GM12878 (cell line): ENCODE data around the gene ACTL8.

Experiments
- CTCF ChIP-seq, 3 experiments: IDR thresholded peaks in 2 of 3; conservative IDR thresholded peaks in 1 of 3; 2 replicates each; pipeline ENCODE4 v1.5.1; 2011; ENCODE audit warnings: low read depth in 3 of 3, low read length in 3 of 3, mild to moderate bottlenecking in 3 of 3, control low read depth in 2 of 3, moderate library complexity in 2 of 3, inconsistent platforms in 1 of 3, mixed read lengths in 1 of 3; ENCODE audit not compliant: control insufficient read depth in 2 of 3, insufficient read depth in 1 of 3; ENCODE audit errors: extremely low read depth in 1 of 3
- IRF5 ChIP-seq: fragments of 450-650 bp; IDR thresholded peaks from 2 replicates; pipeline ENCODE4 v1.6.1; 2017; ENCODE audit warnings: borderline replicate concordance
- MLLT1 ChIP-seq: fragments of 450-650 bp; IDR thresholded peaks from 2 replicates; pipeline ENCODE4 v1.6.1; 2016; ENCODE audit warnings: mild to moderate bottlenecking
- NFIC ChIP-seq: IDR thresholded peaks from 2 replicates; pipeline ENCODE4 v1.6.1; 2012; ENCODE audit warnings: low read depth, mild to moderate bottlenecking, inconsistent platforms, low read length, moderate library complexity
- PML ChIP-seq: IDR thresholded peaks from 2 replicates; pipeline ENCODE4 v1.6.1; 2012; ENCODE audit warnings: low read length, inconsistent platforms
- POLR2AphosphoS5 ChIP-seq: IDR thresholded peaks from 2 replicates; pipeline ENCODE4 v1.6.1; 2011; ENCODE audit warnings: mild to moderate bottlenecking, low read length, inconsistent platforms
- SP1 ChIP-seq: IDR thresholded peaks from one replicate; pipeline ENCODE4 v1.6.1; 2011; ENCODE audit warnings: low read depth, low read length
- SUZ12 ChIP-seq: fragments of 200-600 bp; sonication (generic); IDR thresholded peaks from one replicate; pipeline ENCODE4 v1.6.1; 2018; ENCODE audit warnings: antibody characterized with exemption, mild to moderate bottlenecking; ENCODE audit not compliant: unreplicated experiment
- TAF1 ChIP-seq: IDR thresholded peaks from 2 replicates; pipeline ENCODE4 v1.6.1; 2011; ENCODE audit warnings: mild to moderate bottlenecking, low read depth, low read length, borderline replicate concordance
- TARDBP ChIP-seq: IDR thresholded peaks from 2 replicates; pipeline ENCODE4 v1.6.1; 2016; ENCODE audit warnings: borderline replicate concordance
- USF2 ChIP-seq: IDR thresholded peaks from 2 replicates; pipeline ENCODE4 v1.6.1; 2011; ENCODE audit warnings: low read depth, low read length, improper control_type of control experiment, borderline replicate concordance

- TF ChIP-seq TAF1, result no peak
- TF ChIP-seq NFIC, result no peak
- TF ChIP-seq SP1, result no peak
- TF ChIP-seq TARDBP, result no peak
- TF ChIP-seq MLLT1, result no peak
- TF ChIP-seq IRF5, result no peak
- no peak for TF ChIP-seq POLR2AphosphoS5
- no peak for TF ChIP-seq USF2
- no peak for TF ChIP-seq PML
- no peak for TF ChIP-seq SUZ12
- TF ChIP-seq CTCF (IDR thresholded peaks at IDR 0.05 in 2 of 3, conservative IDR thresholded peaks at IDR 0.05 in 1 of 3; ENCODE audit: control insufficient read depth in 2 of 3, extremely low read depth in 1 of 3, insufficient read depth in 1 of 3, low read depth in 3 of 3, low read length in 3 of 3), result no peak
Measured at GRCh38 chr1:17870679-17871078, 115.5 kb downstream of the ACTL8 start.
